PFSK-1 (cell line): Measurements from ENCODE around the gene RNF223.

Experiments used
- FOXP2 ChIP-seq: optimal IDR thresholded peaks from 2 replicates; pipeline ENCODE3; 2011; ENCODE audit warnings: borderline replicate concordance, control low read depth, inconsistent platforms; ENCODE audit not compliant: insufficient read depth; ENCODE audit errors: extremely low read length, extremely low read depth
- POLR2AphosphoS5 ChIP-seq: IDR thresholded peaks from 2 replicates; pipeline ENCODE4 v1.6.1; 2012; ENCODE audit warnings: low read depth, mild to moderate bottlenecking, control low read depth, low read length, moderate library complexity
- REST ChIP-seq, 2 experiments: IDR thresholded peaks; 2 replicates each; pipeline versions ENCODE4 v1.6.1 to v1.8.0; 2011 to 2012; ENCODE audit warnings: low read depth in 2 of 2, low read length in 2 of 2, control low read depth in 1 of 2, inconsistent platforms in 1 of 2, mild to moderate bottlenecking in 1 of 2, moderate library complexity in 1 of 2; ENCODE audit not compliant: insufficient read depth in 1 of 2
- SIN3A ChIP-seq: IDR thresholded peaks from 2 replicates; pipeline ENCODE4 v1.6.1; 2012; ENCODE audit warnings: mild to moderate bottlenecking, low read length, moderate library complexity, borderline replicate concordance; ENCODE audit not compliant: insufficient read depth
- TAF1 ChIP-seq: IDR thresholded peaks from 2 replicates; pipeline ENCODE4 v1.6.1; 2012; ENCODE audit warnings: low read length, control low read depth, borderline replicate concordance; ENCODE audit not compliant: insufficient read depth

RNF223 gene

GRCh38 chr1:1083416-1084371, 9.6 kb upstream of the RNF223 start:
- TF ChIP-seq SIN3A (no peak), REST (IDR thresholded peaks at IDR 0.05; ENCODE audit: insufficient read depth in 1 of 2, low read depth in 2 of 2, low read length in 2 of 2) (no peak), POLR2AphosphoS5 (no peak), FOXP2 (no peak), TAF1 (no peak)

GRCh38 chr1:1082776-1083415, 8.8 kb upstream of the RNF223 start:
- TF ChIP-seq SIN3A (no peak), FOXP2 (no peak), POLR2AphosphoS5 (no peak), TAF1 (no peak), REST (IDR thresholded peaks at IDR 0.05; ENCODE audit: insufficient read depth in 1 of 2, low read depth in 2 of 2, low read length in 2 of 2) (no peak)

- no peak for TF ChIP-seq REST (IDR thresholded peaks at IDR 0.05; ENCODE audit: insufficient read depth in 1 of 2, low read depth in 2 of 2, low read length in 2 of 2)
These were observed 8.2 kb upstream of the RNF223 start for GRCh38 chr1:1082239-1082775.

GRCh38 chr1:1081311-1082238, 7.5 kb upstream of the RNF223 start:
- TF ChIP-seq FOXP2 (no peak), TAF1 (no peak), POLR2AphosphoS5 (no peak)

- TF ChIP-seq TAF1 (no peak), FOXP2 (no peak), SIN3A (no peak), REST (IDR thresholded peaks at IDR 0.05; ENCODE audit: insufficient read depth in 1 of 2, low read depth in 2 of 2, low read length in 2 of 2) (no peak), POLR2AphosphoS5 (no peak)
These were observed 6.8 kb upstream of the RNF223 start for GRCh38 chr1:1080951-1081310.
